ENCODE results near the gene PDCD1LG2. TPM values are rescaled to one million over a fixed set of nuclear protein-coding genes. Genes with fewer than 3 reads are reported as not detected.

Gene PDCD1LG2
- total RNA-seq, 1 experiment from 2014 or later = 1.9 TPM

- DNase-seq (ENCODE audit: low spot score) = no peak
Measured at GRCh38 chr9:5611321-5612184, 101.2 kb downstream of the PDCD1LG2 start.

- DNase-seq (ENCODE audit: low spot score) = no peak
Measured at GRCh38 chr9:5612185-5612530, 101.8 kb downstream of the PDCD1LG2 start.

GRCh38 chr9:5614192-5614591 lies 103.9 kb downstream of the PDCD1LG2 start:
- no peak for DNase-seq (ENCODE audit: low spot score)

- no peak for DNase-seq (ENCODE audit: low spot score)
Measured at GRCh38 chr9:5614985-5615384, 104.7 kb downstream of the PDCD1LG2 start.

DNA sequence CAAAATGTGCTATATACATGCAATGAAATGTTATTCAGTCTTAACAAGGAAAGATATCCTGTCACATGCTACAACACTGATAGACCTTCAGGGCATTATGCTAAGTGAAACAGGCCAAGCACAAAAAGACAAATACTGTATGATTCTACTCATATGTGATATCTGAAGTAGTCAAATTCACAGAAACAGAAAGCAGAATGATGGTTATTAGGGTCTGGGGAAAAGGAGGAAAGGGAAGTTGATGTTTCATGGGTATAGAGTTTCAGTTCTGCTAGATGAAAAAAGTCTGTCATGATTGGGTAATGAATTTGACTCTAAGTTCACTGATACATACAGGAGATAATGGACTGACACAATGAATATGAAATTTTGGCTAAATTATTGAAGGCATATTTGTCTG lies 107.4 kb downstream of the PDCD1LG2 start:
- no peak for DNase-seq (ENCODE audit: low spot score)

DNA sequence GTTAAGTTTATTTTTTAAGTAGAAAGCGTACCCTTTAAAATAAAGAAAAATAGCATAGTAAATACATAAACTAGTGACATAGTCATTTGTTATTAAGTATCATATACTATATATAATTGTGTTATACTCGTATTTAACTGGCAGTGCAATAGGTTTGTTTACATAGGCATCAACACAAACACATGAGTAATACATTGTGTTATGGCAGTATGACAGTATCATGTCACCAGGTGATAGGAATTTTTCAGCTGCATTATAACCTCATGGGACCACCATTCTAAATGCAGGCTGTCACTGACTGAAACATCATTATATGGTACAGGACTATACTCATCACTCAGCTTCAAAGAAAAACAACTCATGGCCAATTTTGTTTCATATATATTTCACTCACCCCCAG lies 110.2 kb downstream of the PDCD1LG2 start:
- DNase-seq (ENCODE audit: low spot score) = no peak

Other genes with a start within 250 kb of the PDCD1LG2 start
- not detected in 2 replicates for gene RLN2, start 205.8 kb upstream of the PDCD1LG2 start, total RNA-seq (2014; rRNA removed; shearing (Covaris generic))
- not detected in 2 replicates for gene RLN1, start 170.7 kb upstream of the PDCD1LG2 start, total RNA-seq (2014; rRNA removed; shearing (Covaris generic))
- gene PLGRKT, start 72.6 kb upstream of the PDCD1LG2 start, total RNA-seq (2014; rRNA removed; shearing (Covaris generic)) = 19.5 and 19.7 TPM in 2 replicates
- gene CD274, start 60.0 kb upstream of the PDCD1LG2 start, total RNA-seq (2014; rRNA removed; shearing (Covaris generic)) = 0.95 and 1.1 TPM in 2 replicates
- 7.3 and 10.1 TPM in 2 replicates for gene RIC1, start 118.6 kb downstream of the PDCD1LG2 start, total RNA-seq (2014; rRNA removed; shearing (Covaris generic))

Data from H4 (cell line).